HCT116 (cell line): ENCODE results near the gene ZNF429. TPM values are rescaled to one million over a fixed set of nuclear protein-coding genes. Genes with fewer than 3 reads are reported as not detected.

Experiments
- ATAC-seq: fragments of 200-7000 bp; cut with Tn5 transposase; 2 replicates; pipeline ENCODE4 v1.9.1; 2020; ENCODE audit warnings: mild to moderate bottlenecking, moderate library complexity
- BruUV-seq: library from RNA; stranded (reverse); fragments of 400-500 nt; replicated peaks from 2 replicates; lab custom pipeline; 2021; lab: Mats Ljungman, UMichigan
- CTCF ChIA-PET: fragments of 300-600 bp; sonication (Branson Sonifier 250); formaldehyde crosslinking; loops from one replicate; lab custom pipeline; 2021; ENCODE audit warnings: antibody characterized with exemption; lab: Charles Lee
- POLR2A ChIA-PET: fragments of 300-600, 350-600 bp; sonication (Branson Sonifier 250); formaldehyde crosslinking; loops from one replicate; lab custom pipeline; 2021; ENCODE audit warnings: antibody characterized with exemption; lab: Charles Lee
- RAD21 ChIA-PET, 2 experiments: fragments of 300-600 bp; sonication (Branson Sonifier 250); formaldehyde crosslinking; loops; one replicate each; lab custom pipeline; 2023; ENCODE audit warnings: low total read pairs in 2 of 2; ENCODE audit not compliant: uncharacterized antibody in 2 of 2, unreplicated experiment in 2 of 2, low non-redundant PET in 1 of 2; lab: Charles Lee
- DNase-seq: peaks from one replicate; pipeline ENCODE4 v3.0.0-alpha.2; 2010; ENCODE audit warnings: low read depth, low spot score
- H2AFZ ChIP-seq: fragments of 200-600 bp; shearing (Covaris generic), sonication (generic); 2 replicates; pipeline ENCODE4 v1.6.1; 2017; ENCODE audit warnings: low read depth, mixed run types, mixed read lengths, antibody characterized with exemption, low read length; ENCODE audit not compliant: poor library complexity, severe bottlenecking
- H3K27ac ChIP-seq: 2 replicates; pipeline ENCODE4 v1.5.1; 2012; ENCODE audit warnings: low read depth, low read length
- H3K27me3 ChIP-seq: fragments of 200-600 bp; sonication (generic); 2 replicates; pipeline ENCODE4 v1.6.1; 2016; ENCODE audit warnings: mixed run types, low read length, mixed read lengths; ENCODE audit not compliant: insufficient read depth
- H3K36me3 ChIP-seq, 2 experiments: fragments of 200-500 bp in 1 of 2; fragments of 200-600 bp in 1 of 2; sonication (Bioruptor generic) in 1 of 2; sonication (generic) in 1 of 2; 2 replicates each; pipeline versions ENCODE4 v1.5.1 to v1.6.1; 2014 to 2016; ENCODE audit warnings: low read length in 2 of 2, inconsistent platforms in 1 of 2, mixed read lengths in 1 of 2, mixed run types in 1 of 2; ENCODE audit not compliant: insufficient read depth in 2 of 2, control insufficient read depth in 1 of 2
- H3K4me1 ChIP-seq, 2 experiments: fragments of 200-600 bp in 1 of 2; sonication (generic) in 1 of 2; 2 replicates each; pipeline versions ENCODE4 v1.5.1 to v1.6.1; 2012 to 2017; ENCODE audit warnings: low read length in 2 of 2, inconsistent platforms in 1 of 2, mild to moderate bottlenecking in 1 of 2, mixed read lengths in 1 of 2, mixed run types in 1 of 2, moderate library complexity in 1 of 2; ENCODE audit not compliant: insufficient read depth in 2 of 2, control insufficient read depth in 1 of 2
- H3K4me2 ChIP-seq: fragments of 200-600 bp; sonication (generic); 2 replicates; pipeline ENCODE4 v1.6.1; 2017; ENCODE audit warnings: mixed run types, low read length, mixed read lengths
- H3K4me3 ChIP-seq, 2 experiments: fragments of 200-600 bp in 1 of 2; sonication (generic) in 1 of 2; replicated peaks in 1 of 2; 2 replicates each; pipeline ENCODE4 v1.5.1; 2011 to 2016; ENCODE audit warnings: low read length in 2 of 2, control low read depth in 1 of 2, low read depth in 1 of 2, mild to moderate bottlenecking in 1 of 2, mixed read lengths in 1 of 2, mixed run types in 1 of 2
- H3K79me2 ChIP-seq: fragments of 200-600 bp; sonication (generic); 2 replicates; pipeline ENCODE4 v1.6.1; 2017; ENCODE audit warnings: mild to moderate bottlenecking, mixed run types, low read length, moderate library complexity, mixed read lengths; ENCODE audit not compliant: insufficient read depth
- H3K9ac ChIP-seq: fragments of 200-600 bp; sonication (generic); 2 replicates; pipeline ENCODE4 v1.6.1; 2016; ENCODE audit warnings: low read length, mixed read lengths
- H3K9me2 ChIP-seq: fragments of 200-600 bp; sonication (generic), shearing (Covaris generic); 2 replicates; pipeline ENCODE4 v1.6.1; 2017; ENCODE audit warnings: mixed run types, mild to moderate bottlenecking, moderate library complexity; ENCODE audit not compliant: insufficient read depth
- H3K9me3 ChIP-seq, 2 experiments: fragments of 200-500 bp in 1 of 2; fragments of 200-600 bp in 1 of 2; sonication (Bioruptor generic) in 1 of 2; sonication (generic) in 1 of 2; 2 replicates each; pipeline ENCODE4 v1.6.1; 2014 to 2017; ENCODE audit warnings: low read length in 2 of 2, mixed read lengths in 2 of 2, inconsistent platforms in 1 of 2, low read depth in 1 of 2, mild to moderate bottlenecking in 1 of 2, mixed run types in 1 of 2, moderate library complexity in 1 of 2; ENCODE audit not compliant: control insufficient read depth in 1 of 2, insufficient read depth in 1 of 2
- H4K20me1 ChIP-seq: fragments of 200-600 bp; sonication (generic), shearing (Covaris generic); 2 replicates; pipeline ENCODE4 v1.6.1; 2017; ENCODE audit warnings: mixed run types, mild to moderate bottlenecking, moderate library complexity; ENCODE audit not compliant: insufficient read depth
- ATF3 ChIP-seq: IDR thresholded peaks from 2 replicates; pipeline ENCODE4 v1.6.1; 2012
- CBX3 ChIP-seq: IDR thresholded peaks from 2 replicates; pipeline ENCODE4 v1.6.1; 2012; ENCODE audit warnings: low read depth
- CEBPB ChIP-seq: IDR thresholded peaks from 2 replicates; pipeline ENCODE4 v1.6.1; 2012; ENCODE audit warnings: low read depth
- ELF1 ChIP-seq: IDR thresholded peaks from 2 replicates; pipeline ENCODE4 v1.6.1; 2012; ENCODE audit warnings: low read depth, borderline replicate concordance
- EZH2 ChIP-seq: fragments of 200-600 bp; sonication (generic); IDR thresholded peaks from 2 replicates; pipeline ENCODE4 v1.6.1; 2017; ENCODE audit warnings: antibody characterized with exemption, mixed run types
- EZH2phosphoT487 ChIP-seq: fragments of 200-600 bp; IDR thresholded peaks from 2 replicates; pipeline ENCODE4 v1.6.1; 2018; ENCODE audit warnings: antibody characterized with exemption, borderline replicate concordance
- FOSL1 ChIP-seq: IDR thresholded peaks from 2 replicates; pipeline ENCODE4 v1.6.1; 2012; ENCODE audit warnings: low read depth
- JUND ChIP-seq: IDR thresholded peaks from 2 replicates; pipeline ENCODE4 v1.6.1; 2012
- POLR2A ChIP-seq: IDR thresholded peaks from 2 replicates; pipeline ENCODE4 v1.7.0; 2011; ENCODE audit warnings: borderline replicate concordance; ENCODE audit not compliant: insufficient read depth, insufficient read length; ENCODE audit errors: extremely low read depth
- POLR2AphosphoS5 ChIP-seq: IDR thresholded peaks from 2 replicates; pipeline ENCODE4 v1.6.1; 2011; ENCODE audit warnings: mild to moderate bottlenecking, low read depth, low read length, moderate library complexity
- RAD21 ChIP-seq: IDR thresholded peaks from 2 replicates; pipeline ENCODE4 v1.6.1; 2012; ENCODE audit warnings: low read depth, mild to moderate bottlenecking
- REST ChIP-seq: IDR thresholded peaks from 2 replicates; pipeline ENCODE4 v1.6.1; 2012; ENCODE audit warnings: low read depth
- SIN3A ChIP-seq: IDR thresholded peaks from 2 replicates; pipeline ENCODE4 v1.6.1; 2012; ENCODE audit warnings: low read depth
- SRF ChIP-seq: IDR thresholded peaks from 2 replicates; pipeline ENCODE4 v1.6.1; 2012; ENCODE audit warnings: low read depth
- TCF7L2 ChIP-seq: IDR thresholded peaks from 2 replicates; pipeline ENCODE4 v1.7.0; 2011; ENCODE audit warnings: borderline replicate concordance, inconsistent platforms; ENCODE audit not compliant: insufficient read depth, insufficient read length; ENCODE audit errors: extremely low read depth
- ZBTB33 ChIP-seq: IDR thresholded peaks from 2 replicates; pipeline ENCODE4 v1.6.1; 2011; ENCODE audit warnings: mild to moderate bottlenecking, low read length, moderate library complexity; ENCODE audit not compliant: insufficient replicate concordance; ENCODE audit errors: extremely low read depth
- ZFX ChIP-seq: fragments of 450-650 bp; IDR thresholded peaks from 2 replicates; pipeline ENCODE4 v1.6.1; 2017
- intact Hi-C: fragments of 100-400 bp; cut with micrococcal nuclease; formaldehyde crosslinking; loops from 2 replicates; pipeline ENCODE4 v1.10.0; 2022
- total RNA-seq: library from RNA; stranded (reverse); gene quantifications from one replicate; pipeline ENCODE4 v1.2.1, GENCODE V29; 2021; ENCODE audit not compliant: unreplicated experiment

Gene ZNF429
- total RNA-seq, 1 experiment from 2014 or later: 0.42 TPM

- ATAC-seq (no peak), DNase-seq (no peak)
- H3K27ac ChIP-seq: no peak overlapping the region
- no TSS peak for BruUV-seq
- no peak overlapping the region for H3K4me3 ChIP-seq
- no peaks in the 10 kb centered on the region for H3K9me2 ChIP-seq
- intact Hi-C loops: no loop called here
- H3K9ac ChIP-seq: no peak overlapping the region
- no peaks in the 10 kb centered on the region for H3K4me1 ChIP-seq
- H2AFZ ChIP-seq: no peak overlapping the region
- no peak for TF ChIP-seq TCF7L2
- H3K9me3 ChIP-seq: peaks cover 32 to 45% of the 10 kb centered on the region in 2 experiments; a peak in 2 of 4 replicates
- no peaks in the 10 kb centered on the region for H3K36me3 ChIP-seq
- ChIA-PET CTCF (no interaction called here), POLR2A (no interaction called here), RAD21 (no interaction called here)
- H4K20me1 ChIP-seq: no peaks in the 10 kb centered on the region
- no peak overlapping the region for H3K4me2 ChIP-seq
- no peaks in the 10 kb centered on the region for H3K79me2 ChIP-seq
- H3K27me3 ChIP-seq: no peaks in the 10 kb centered on the region
Observed at GRCh38 chr19:21569494-21569865, 64.1 kb downstream of the ZNF429 start.

DNA sequence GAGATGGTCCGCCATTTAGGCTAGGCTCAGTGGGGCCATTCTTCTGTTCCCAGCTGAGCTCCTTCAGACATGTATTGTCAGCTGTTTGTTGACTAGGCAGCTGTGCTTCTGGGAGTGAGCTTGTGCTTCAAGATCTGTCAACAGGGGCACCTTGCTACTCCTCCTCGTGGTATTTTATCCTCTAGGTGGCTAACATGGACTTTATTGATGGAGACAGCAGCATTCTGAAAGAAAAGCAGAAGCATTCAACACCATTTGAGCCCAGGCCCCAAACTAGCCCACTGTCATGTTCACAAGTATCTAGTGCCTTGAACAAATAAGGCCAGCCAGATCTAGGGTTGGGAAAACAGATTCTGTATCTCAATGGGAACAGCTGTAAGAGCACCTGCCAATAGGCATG is 65.9 kb downstream of the ZNF429 start:
- no peak overlapping the region for H3K4me3 ChIP-seq
- no peaks in the 10 kb centered on the region for H4K20me1 ChIP-seq
- no peak overlapping the region for H3K9ac ChIP-seq
- no peaks in the 10 kb centered on the region for H3K79me2 ChIP-seq
- no peaks in the 10 kb centered on the region for H3K36me3 ChIP-seq
- ATAC-seq (no peak), DNase-seq (no peak)
- H3K27ac ChIP-seq: no peak overlapping the region
- no peaks in the 10 kb centered on the region for H3K9me2 ChIP-seq
- H3K4me2 ChIP-seq: no peak overlapping the region
- ChIA-PET RAD21 (no interaction called here), CTCF (no interaction called here), POLR2A (no interaction called here)
- H3K9me3 ChIP-seq: peaks cover 34 to 46% of the 10 kb centered on the region in 2 experiments; a peak in 2 of 4 replicates
- BruUV-seq: no TSS peak
- no peaks in the 10 kb centered on the region for H3K27me3 ChIP-seq
- TF ChIP-seq ELF1 (no peak), ZBTB33 (no peak), ZFX (no peak), POLR2AphosphoS5 (no peak), POLR2A (no peak), SRF (no peak), RAD21 (no peak), SIN3A (no peak), FOSL1 (no peak), EZH2 (no peak), EZH2phosphoT487 (no peak), CBX3 (no peak), JUND (no peak), ATF3 (no peak), TCF7L2 (no peak), CEBPB (no peak), REST (no peak)
- intact Hi-C loops: no loop called here
- H3K4me1 ChIP-seq: no peaks in the 10 kb centered on the region
- H2AFZ ChIP-seq: no peak overlapping the region
